ENCODE measurements around the gene MPP4.

DNA sequence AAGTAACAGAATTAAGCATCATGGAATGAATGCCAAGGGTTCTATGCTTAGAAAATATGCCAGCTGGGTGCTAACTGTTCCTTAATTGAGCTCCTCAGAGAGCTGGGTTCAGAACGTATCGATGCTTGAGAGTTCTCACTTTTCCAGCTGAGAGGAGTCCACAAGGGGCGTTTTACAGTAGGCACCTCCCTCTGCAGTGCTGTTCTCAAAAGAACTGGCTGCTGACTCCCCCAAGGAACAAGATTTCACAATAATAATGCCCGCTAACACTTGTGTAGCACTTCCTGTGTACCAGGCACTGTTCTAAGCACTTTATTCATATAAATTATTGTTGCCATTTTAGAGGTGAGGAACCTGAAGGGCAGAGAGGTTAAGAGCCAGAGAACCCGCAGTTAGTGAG is 37.1 kb downstream of the MPP4 start:
- TF ChIP-seq EZH2phosphoT487 (IDR thresholded peaks at IDR 0.05; ENCODE audit: borderline replicate concordance, low read length) (no peak), EZH2 (IDR thresholded peaks at IDR 0.05; ENCODE audit: low read length, unreplicated experiment) (no peak)
- TF ChIP-seq, protein P1, sequence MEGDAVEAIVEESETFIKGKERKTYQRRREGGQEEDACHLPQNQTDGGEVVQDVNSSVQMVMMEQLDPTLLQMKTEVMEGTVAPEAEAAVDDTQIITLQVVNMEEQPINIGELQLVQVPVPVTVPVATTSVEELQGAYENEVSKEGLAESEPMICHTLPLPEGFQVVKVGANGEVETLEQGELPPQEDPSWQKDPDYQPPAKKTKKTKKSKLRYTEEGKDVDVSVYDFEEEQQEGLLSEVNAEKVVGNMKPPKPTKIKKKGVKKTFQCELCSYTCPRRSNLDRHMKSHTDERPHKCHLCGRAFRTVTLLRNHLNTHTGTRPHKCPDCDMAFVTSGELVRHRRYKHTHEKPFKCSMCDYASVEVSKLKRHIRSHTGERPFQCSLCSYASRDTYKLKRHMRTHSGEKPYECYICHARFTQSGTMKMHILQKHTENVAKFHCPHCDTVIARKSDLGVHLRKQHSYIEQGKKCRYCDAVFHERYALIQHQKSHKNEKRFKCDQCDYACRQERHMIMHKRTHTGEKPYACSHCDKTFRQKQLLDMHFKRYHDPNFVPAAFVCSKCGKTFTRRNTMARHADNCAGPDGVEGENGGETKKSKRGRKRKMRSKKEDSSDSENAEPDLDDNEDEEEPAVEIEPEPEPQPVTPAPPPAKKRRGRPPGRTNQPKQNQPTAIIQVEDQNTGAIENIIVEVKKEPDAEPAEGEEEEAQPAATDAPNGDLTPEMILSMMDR (conservative IDR thresholded peaks at IDR 0.05; ENCODE audit: low read depth, low read length), result no peak

Data from PC-3 (cell line).